IMR-90 (cell line): ENCODE results near the gene SLC39A11.

ENCODE experiments used
- CEBPB ChIP-seq: IDR thresholded peaks from 2 replicates; pipeline ENCODE4 v1.6.1; 2012; ENCODE audit warnings: low read depth, low read length, improper control_type of control experiment
- CHD1 ChIP-seq: IDR thresholded peaks from 2 replicates; pipeline ENCODE4 v1.6.1; 2012; ENCODE audit warnings: low read depth, low read length, improper control_type of control experiment
- CTCF ChIP-seq: conservative IDR thresholded peaks from 2 replicates; pipeline ENCODE4 v1.5.1; 2012; ENCODE audit warnings: mild to moderate bottlenecking, low read depth, low read length, improper control_type of control experiment
- FOS ChIP-seq: fragments of 150-350 bp; IDR thresholded peaks from 2 replicates; pipeline ENCODE4 v1.6.1; 2016; ENCODE audit warnings: low read depth, low read length
- MAFK ChIP-seq: IDR thresholded peaks from 2 replicates; pipeline ENCODE4 v1.6.1; 2012; ENCODE audit warnings: low read depth, low read length, improper control_type of control experiment
- POLR2A ChIP-seq: IDR thresholded peaks from 2 replicates; pipeline ENCODE4 v1.6.1; 2012; ENCODE audit warnings: mild to moderate bottlenecking, low read depth, low read length
- RAD21 ChIP-seq: IDR thresholded peaks from 2 replicates; pipeline ENCODE4 v1.6.1; 2012; ENCODE audit warnings: low read length, improper control_type of control experiment
- RFX5 ChIP-seq: IDR thresholded peaks from 2 replicates; pipeline ENCODE4 v1.8.0; 2012; ENCODE audit warnings: low read depth, mild to moderate bottlenecking, low read length, moderate library complexity

DNA sequence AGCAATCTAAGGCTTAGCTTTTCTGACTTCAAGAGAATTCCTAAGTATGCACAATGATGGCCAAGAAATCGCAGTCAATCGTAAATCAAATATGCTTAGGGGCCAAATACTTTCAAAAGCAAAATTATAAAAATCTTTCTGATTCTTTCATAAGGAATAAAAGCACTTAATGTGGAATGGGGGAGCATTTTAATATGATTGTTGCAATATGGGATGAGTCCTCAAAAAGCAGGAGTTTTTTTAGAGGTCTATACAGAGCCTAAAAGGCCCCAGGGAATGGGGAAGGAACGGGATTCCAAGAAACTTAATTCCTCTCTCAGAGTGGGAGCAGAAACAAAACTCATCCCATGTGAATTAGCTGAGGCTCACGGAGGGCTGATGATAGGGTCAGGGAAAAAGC is 14.7 kb upstream of the SLC39A11 start:
- TF ChIP-seq CTCF, result no peak
- no peak for TF ChIP-seq POLR2A
- no peak for TF ChIP-seq MAFK
- TF ChIP-seq RAD21, result no peak
- no peak for TF ChIP-seq RFX5
- TF ChIP-seq CHD1, result no peak
- no peak for TF ChIP-seq FOS
- TF ChIP-seq CEBPB, result no peak
